GM18520 (cell line): ENCODE data around the gene ITSN1.

Source experiments
- ATAC-seq: cut with Tn5 transposase; IDR thresholded peaks from one replicate; pipeline ENCODE4 v1.9.1; 2021; ENCODE audit not compliant: unreplicated experiment

The ITSN1 gene

GRCh38 chr21:33677450-33677849 lies 35.1 kb downstream of the ITSN1 start:
- no peak for ATAC-seq

- no peak for ATAC-seq
Observed at GRCh38 chr21:33680870-33681269, 38.6 kb downstream of the ITSN1 start.

- ATAC-seq: no peak
Observed at GRCh38 chr21:33682992-33683627, 40.8 kb downstream of the ITSN1 start.

GRCh38 chr21:33684068-33684467 lies 41.8 kb downstream of the ITSN1 start:
- no peak for ATAC-seq

- no peak for ATAC-seq
Observed at GRCh38 chr21:33684923-33685560, 42.7 kb downstream of the ITSN1 start.

GRCh38 chr21:33685613-33686197 lies 43.4 kb downstream of the ITSN1 start:
- ATAC-seq: no peak

- ATAC-seq: no peak
Observed at GRCh38 chr21:33686386-33686785, 44.1 kb downstream of the ITSN1 start.

GRCh38 chr21:33687634-33688033 lies 45.3 kb downstream of the ITSN1 start:
- no peak for ATAC-seq

- no peak for ATAC-seq
Observed at GRCh38 chr21:33688353-33688752, 46.1 kb downstream of the ITSN1 start.

- no peak for ATAC-seq
Observed at GRCh38 chr21:33690874-33691273, 48.6 kb downstream of the ITSN1 start.

GRCh38 chr21:33691945-33692603 lies 49.8 kb downstream of the ITSN1 start:
- ATAC-seq: no peak

- ATAC-seq: no peak
Observed at GRCh38 chr21:33695813-33696212, 53.5 kb downstream of the ITSN1 start.

- ATAC-seq: no peak
Observed at GRCh38 chr21:33696465-33696864, 54.2 kb downstream of the ITSN1 start.

GRCh38 chr21:33698087-33698860 lies 56.0 kb downstream of the ITSN1 start:
- ATAC-seq: no peak

GRCh38 chr21:33699277-33699676 lies 57.0 kb downstream of the ITSN1 start:
- no peak for ATAC-seq

- no peak for ATAC-seq
Observed at GRCh38 chr21:33700491-33700890, 58.2 kb downstream of the ITSN1 start.

GRCh38 chr21:33703750-33704606 lies 61.7 kb downstream of the ITSN1 start:
- no peak for ATAC-seq

GRCh38 chr21:33707846-33708245 lies 65.5 kb downstream of the ITSN1 start:
- no peak for ATAC-seq

- no peak for ATAC-seq
Observed at GRCh38 chr21:33708874-33709273, 66.6 kb downstream of the ITSN1 start.
